Myocyte (in vitro differentiated cells): ENCODE results near the gene CST11. TPM values are rescaled to one million over a fixed set of nuclear protein-coding genes. Genes with fewer than 3 reads are reported as not detected.

Experiments
- DNase-seq: peaks from one replicate; pipeline ENCODE4 v3.0.0-alpha.2; 2012; ENCODE audit warnings: low read depth
- total RNA-seq: library from RNA; depleted of rRNA; stranded (reverse); fragments of >200 nt; gene quantifications from 2 replicates; pipeline ENCODE4 v1.2.3, GENCODE V29; 2014

The CST11 gene
- total RNA-seq, 1 donor from 2014 or later = not detected

- DNase-seq = peak; percentile 96
These were observed 31.4 kb downstream of the CST11 start, which contains the start of gene NAPB for GRCh38 chr20:23420943-23421931. Gene NAPB (minus strand): TSS chr20:23421488. CDS start chr20:23421402, 86 bp downstream.

DNA sequence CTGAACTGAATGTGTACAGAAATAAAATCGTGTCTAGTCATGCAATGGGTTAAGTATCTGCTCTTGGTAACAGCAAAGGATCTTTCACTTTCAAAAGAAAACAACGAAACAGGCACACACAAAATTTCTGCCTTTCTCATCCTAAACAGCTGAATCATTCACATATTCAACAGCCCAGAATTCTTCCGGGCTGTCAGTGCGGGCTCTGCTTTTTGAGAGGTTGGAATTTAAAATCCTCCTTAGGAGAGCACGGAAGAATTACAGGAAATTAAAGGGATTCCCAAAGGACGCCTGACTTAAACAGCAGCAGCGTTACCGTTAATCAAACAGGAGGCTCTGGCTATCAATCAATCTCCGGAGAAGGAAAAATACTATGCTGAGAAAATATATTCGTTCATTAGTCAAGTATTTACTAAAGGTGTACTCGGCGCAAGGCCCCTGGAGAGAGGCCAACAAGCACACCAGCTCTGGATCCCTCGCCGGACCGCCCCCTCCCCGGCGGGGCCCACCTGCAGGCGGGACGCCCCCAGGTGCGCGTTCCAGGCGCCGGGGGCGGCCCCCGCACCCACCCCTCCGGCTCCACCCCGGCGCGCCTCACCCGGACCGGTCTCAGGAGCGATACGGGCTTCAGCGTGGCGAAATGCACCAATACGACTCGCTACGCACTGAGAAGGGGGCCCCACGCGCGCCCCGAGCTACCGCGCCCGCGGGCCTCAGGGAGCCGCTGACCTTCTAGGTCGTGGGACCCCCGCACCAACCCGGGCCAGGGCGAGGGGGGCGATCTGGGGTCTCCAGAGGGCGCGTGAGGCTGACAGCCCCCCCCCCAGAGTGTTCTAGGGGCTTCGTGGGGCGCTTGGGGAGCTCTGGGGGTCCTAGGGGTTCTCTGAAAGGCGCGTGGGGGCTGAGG, 32.4 kb downstream of the CST11 start:
- peak; percentile 36 for DNase-seq

DNA sequence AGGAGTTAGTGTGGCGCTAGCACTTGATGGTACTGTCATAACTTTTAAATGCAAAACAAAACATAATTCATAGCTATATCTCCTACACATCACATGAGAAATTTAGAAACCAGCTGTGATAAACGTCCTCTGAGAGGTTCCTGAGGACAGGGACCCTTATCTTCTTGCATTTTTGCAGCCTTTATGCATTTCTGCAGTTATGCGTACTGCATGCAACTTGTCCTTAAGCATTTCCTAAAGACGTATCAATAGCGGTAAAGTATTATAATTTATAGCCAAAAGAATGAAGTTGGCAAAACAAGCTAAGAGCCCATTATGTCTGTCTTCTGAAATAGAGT, 33.0 kb downstream of the CST11 start:
- DNase-seq = no peak

- DNase-seq = no peak
These were observed 34.8 kb downstream of the CST11 start for GRCh38 chr20:23417861-23418260.

GRCh38 chr20:23415959-23416583, 36.6 kb downstream of the CST11 start:
- no peak for DNase-seq

DNA sequence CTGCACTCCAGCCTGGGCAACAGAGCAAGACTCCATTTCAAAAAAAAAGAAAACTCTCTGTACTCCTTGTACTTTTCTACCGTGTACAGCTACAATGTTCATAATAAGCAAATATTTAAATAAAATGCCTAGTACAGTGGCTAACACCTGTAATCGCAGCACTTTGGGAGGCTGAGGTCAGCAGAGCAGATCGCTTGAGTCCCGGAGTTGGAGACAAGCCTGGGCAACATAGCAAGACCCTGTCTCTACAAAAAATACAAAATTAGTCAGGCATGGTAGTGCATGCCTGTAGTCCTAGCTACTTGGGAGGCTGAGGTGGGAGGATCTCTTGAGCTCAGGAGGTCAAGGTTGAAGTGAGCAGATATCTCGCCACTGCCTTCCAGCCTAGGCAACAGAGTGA, 37.1 kb downstream of the CST11 start:
- DNase-seq = no peak

DNA sequence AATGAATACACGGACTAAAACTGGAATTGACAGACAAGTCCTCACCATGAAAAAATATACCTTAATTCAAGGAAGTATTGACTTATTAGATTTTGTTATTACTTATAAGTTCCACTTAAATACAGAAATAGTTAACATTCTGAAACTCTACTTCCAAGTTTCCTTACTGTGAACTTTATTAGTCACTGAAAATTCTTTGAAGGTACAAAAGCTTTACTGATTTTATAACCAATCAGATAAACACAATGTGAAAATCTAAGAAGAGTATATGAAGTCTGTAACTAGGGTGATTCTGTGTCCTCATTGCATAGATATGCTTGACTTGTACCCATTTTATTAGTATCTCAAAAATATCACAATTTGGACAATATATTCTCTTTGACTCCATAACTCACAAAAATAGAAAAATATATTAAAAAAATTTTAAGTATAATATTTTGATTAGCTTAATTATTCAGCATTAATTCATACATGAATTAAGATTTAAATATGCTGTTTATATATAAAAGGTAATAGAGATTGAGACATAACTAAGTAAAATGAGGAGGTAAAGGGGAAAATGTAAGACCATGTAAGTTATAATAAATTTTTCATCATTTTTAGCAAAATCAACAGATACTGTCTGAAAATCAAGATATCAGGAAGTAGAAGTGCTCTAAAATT, 38.0 kb downstream of the CST11 start:
- DNase-seq = no peak

GRCh38 chr20:23413862-23414422, 38.7 kb downstream of the CST11 start:
- no peak for DNase-seq

DNA sequence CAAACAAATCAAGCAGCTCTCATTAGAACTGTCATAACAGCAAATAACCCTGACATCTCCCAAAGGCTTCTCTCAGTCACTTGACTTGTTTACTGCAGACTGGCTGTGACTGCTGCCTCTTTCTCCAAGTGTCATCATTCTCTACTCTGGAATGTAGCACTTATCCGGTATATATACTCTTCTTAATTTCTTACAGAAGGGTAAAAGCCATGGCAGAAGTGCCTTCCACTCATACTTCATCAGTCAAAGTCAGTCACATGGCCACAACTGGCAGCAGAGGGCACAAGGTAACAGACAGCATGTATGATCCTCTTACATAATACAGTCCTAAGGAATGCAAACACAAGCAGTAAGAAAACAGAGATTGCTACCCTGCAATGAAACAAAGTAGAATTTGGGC, 40.6 kb downstream of the CST11 start:
- DNase-seq = no peak

- no peak for DNase-seq
These were observed 41.6 kb downstream of the CST11 start for GRCh38 chr20:23410916-23411695.

- no peak for DNase-seq
These were observed 42.9 kb downstream of the CST11 start for GRCh38 chr20:23409800-23410199.

- no peak for DNase-seq
These were observed 43.7 kb downstream of the CST11 start for GRCh38 chr20:23408957-23409356.

DNA sequence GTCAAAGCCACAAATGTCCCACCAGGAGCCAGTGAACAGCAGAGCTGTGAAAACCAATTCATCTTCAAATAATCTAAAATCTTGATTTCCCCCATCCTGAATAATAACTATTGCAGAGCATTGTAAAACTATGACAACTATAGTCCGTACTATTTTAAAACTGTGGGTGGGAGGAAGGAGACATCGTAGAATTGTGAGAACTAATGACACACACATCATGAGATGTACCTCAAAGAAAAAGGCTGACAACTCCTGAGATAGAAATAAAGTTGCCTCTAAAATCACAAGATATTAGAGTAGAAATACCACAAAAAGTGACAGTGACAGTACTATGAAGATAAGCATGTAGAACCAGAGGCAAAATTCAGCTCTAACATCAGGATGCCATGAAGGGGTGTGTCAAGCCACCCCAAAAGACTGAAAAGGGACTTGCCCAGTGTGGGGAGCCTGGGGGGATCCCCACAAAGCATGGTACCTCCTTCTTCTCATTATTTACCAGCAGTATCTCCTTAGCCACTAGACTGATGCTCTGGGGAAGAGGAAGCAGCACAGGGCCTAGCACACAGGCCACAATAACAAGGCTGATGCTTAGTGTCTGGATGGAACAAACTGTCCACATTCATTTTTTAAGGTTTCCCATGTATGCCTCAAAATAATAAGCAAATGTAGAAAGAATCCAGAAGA, 44.8 kb downstream of the CST11 start:
- no peak for DNase-seq

- DNase-seq = no peak
These were observed 45.8 kb downstream of the CST11 start for GRCh38 chr20:23406880-23407279.

GRCh38 chr20:23404196-23404595, 48.5 kb downstream of the CST11 start:
- DNase-seq = no peak

- no peak for DNase-seq
These were observed 48.9 kb downstream of the CST11 start for GRCh38 chr20:23403751-23404150.

GRCh38 chr20:23401051-23401450, 51.6 kb downstream of the CST11 start:
- no peak for DNase-seq
